H9 (cell line): ENCODE results near the gene OR10H4. TPM values are rescaled to one million over a fixed set of nuclear protein-coding genes. Genes with fewer than 3 reads are reported as not detected.

Experiments used
- DNase-seq: peaks from one replicate; pipeline ENCODE4 v3.0.0-alpha.2; 2017
- H2AFZ ChIP-seq: one replicate; pipeline ENCODE4 v1.6.1; 2013; ENCODE audit warnings: mild to moderate bottlenecking, low read length, control low read depth, moderate library complexity
- H2AK5ac ChIP-seq: 2 replicates; pipeline ENCODE4 v1.6.1; 2013; ENCODE audit warnings: low read length, control low read depth, mixed read lengths; ENCODE audit not compliant: insufficient read length
- H2BK120ac ChIP-seq: one replicate; pipeline ENCODE4 v1.6.1; 2013; ENCODE audit warnings: low read depth, mild to moderate bottlenecking, low read length, control low read depth, inconsistent platforms; ENCODE audit not compliant: poor library complexity, severe bottlenecking
- H2BK12ac ChIP-seq: 2 replicates; pipeline ENCODE4 v1.6.1; 2013; ENCODE audit warnings: low read length, control low read depth, mixed read lengths, low read depth; ENCODE audit not compliant: insufficient read length
- H2BK15ac ChIP-seq: 2 replicates; pipeline ENCODE4 v1.6.1; 2013; ENCODE audit warnings: low read depth, low read length, control low read depth
- H2BK20ac ChIP-seq: one replicate; pipeline ENCODE4 v1.6.1; 2013; ENCODE audit warnings: low read depth, mild to moderate bottlenecking, low read length, control low read depth, inconsistent platforms; ENCODE audit not compliant: poor library complexity, severe bottlenecking
- H2BK5ac ChIP-seq: 2 replicates; pipeline ENCODE4 v1.6.1; 2013; ENCODE audit warnings: low read length, control low read depth, mixed read lengths; ENCODE audit not compliant: insufficient read length
- H3K14ac ChIP-seq: 2 replicates; pipeline ENCODE4 v1.6.1; 2013; ENCODE audit warnings: low read length, control low read depth; ENCODE audit not compliant: insufficient read depth
- H3K18ac ChIP-seq: 2 replicates; pipeline ENCODE4 v1.6.1; 2013; ENCODE audit warnings: low read depth, mild to moderate bottlenecking, mixed read lengths, low read length, control low read depth; ENCODE audit not compliant: insufficient read length
- H3K23ac ChIP-seq: 2 replicates; pipeline ENCODE4 v1.6.1; 2013; ENCODE audit warnings: low read length, control low read depth, mixed read lengths, low read depth; ENCODE audit not compliant: insufficient read length
- H3K23me2 ChIP-seq: 2 replicates; pipeline ENCODE4 v1.6.1; 2013; ENCODE audit warnings: low read depth, mild to moderate bottlenecking, mixed read lengths, low read length, control low read depth; ENCODE audit not compliant: insufficient read length, poor library complexity, severe bottlenecking
- H3K27ac ChIP-seq: 2 replicates; pipeline ENCODE4 v1.5.1; 2013; ENCODE audit warnings: low read length, control low read depth, mixed read lengths, low read depth; ENCODE audit not compliant: insufficient read length
- H3K27me3 ChIP-seq: 2 replicates; pipeline ENCODE4 v1.6.1; 2013; ENCODE audit warnings: low read length, control low read depth, inconsistent platforms; ENCODE audit not compliant: insufficient read depth
- H3K4ac ChIP-seq: 2 replicates; pipeline ENCODE4 v1.6.1; 2013; ENCODE audit warnings: low read depth, mild to moderate bottlenecking, control low read depth, inconsistent platforms, low read length, moderate library complexity
- H3K4me1 ChIP-seq: 2 replicates; pipeline ENCODE4 v1.6.1; 2013; ENCODE audit warnings: low read length, control low read depth, inconsistent platforms; ENCODE audit not compliant: insufficient read depth
- H3K4me2 ChIP-seq: 2 replicates; pipeline ENCODE4 v1.6.1; 2013; ENCODE audit warnings: low read length, control low read depth, mixed read lengths; ENCODE audit not compliant: insufficient read length, insufficient read depth
- H3K56ac ChIP-seq: 2 replicates; pipeline ENCODE4 v1.6.1; 2013; ENCODE audit warnings: low read depth, mild to moderate bottlenecking, mixed read lengths, low read length, control low read depth; ENCODE audit not compliant: insufficient read length
- H3K79me1 ChIP-seq: 2 replicates; pipeline ENCODE4 v1.6.1; 2013; ENCODE audit warnings: low read depth, mild to moderate bottlenecking, moderate library complexity, low read length, control low read depth, inconsistent platforms; ENCODE audit not compliant: insufficient read depth, poor library complexity, severe bottlenecking
- H3K79me2 ChIP-seq: 2 replicates; pipeline ENCODE4 v1.6.1; 2013; ENCODE audit warnings: low read length, control low read depth, inconsistent platforms; ENCODE audit not compliant: insufficient read depth
- H3K9ac ChIP-seq: 2 replicates; pipeline ENCODE4 v1.6.1; 2013; ENCODE audit warnings: low read length, control low read depth, mixed read lengths; ENCODE audit not compliant: insufficient read length; ENCODE audit errors: extremely low read depth
- H3K9me3 ChIP-seq: one replicate; pipeline ENCODE4 v1.6.1; 2013; ENCODE audit warnings: low read depth, low read length, inconsistent platforms; ENCODE audit not compliant: control insufficient read depth
- H3T11ph ChIP-seq: one replicate; pipeline ENCODE4 v1.6.1; 2013; ENCODE audit warnings: mild to moderate bottlenecking, low read length, control low read depth, inconsistent platforms
- H4K20me1 ChIP-seq: one replicate; pipeline ENCODE4 v1.6.1; 2013; ENCODE audit not compliant: control insufficient read depth, insufficient read length, insufficient read depth
- H4K5ac ChIP-seq: 2 replicates; pipeline ENCODE4 v1.6.1; 2013; ENCODE audit warnings: low read depth, mild to moderate bottlenecking, mixed read lengths, low read length, control low read depth; ENCODE audit not compliant: insufficient read length
- H4K8ac ChIP-seq: replicated peaks from 2 replicates; pipeline ENCODE4 v1.6.1; 2013; ENCODE audit warnings: low read length, control low read depth, mixed read lengths, low read depth; ENCODE audit not compliant: insufficient read length
- H4K91ac ChIP-seq: 2 replicates; pipeline ENCODE4 v1.6.1; 2013; ENCODE audit warnings: low read depth, mild to moderate bottlenecking, moderate library complexity, mixed read lengths, low read length, control low read depth; ENCODE audit not compliant: insufficient read length
- H3K27ac Mint-ChIP-seq, 3 experiments: 2 replicates in 2 of 3; 3 replicates in 1 of 3; pipeline ENCODE4 v1.8.0; 2020 to 2021; ENCODE audit warnings: mixed read lengths in 3 of 3, mild to moderate bottlenecking in 1 of 3, moderate library complexity in 1 of 3
- H3K27me3 Mint-ChIP-seq: 2 replicates; pipeline ENCODE4 v1.8.0; 2021; ENCODE audit warnings: low read depth, mild to moderate bottlenecking, moderate library complexity, mixed read lengths
- H3K36me3 Mint-ChIP-seq, 3 experiments: 2 replicates in 2 of 3; 3 replicates in 1 of 3; pipeline ENCODE4 v1.8.0; 2020 to 2021; ENCODE audit warnings: low read depth in 3 of 3, mixed read lengths in 3 of 3; ENCODE audit not compliant: insufficient read depth in 1 of 3
- H3K4me1 Mint-ChIP-seq, 2 experiments: 2 replicates each; pipeline ENCODE4 v1.8.0; 2020; ENCODE audit warnings: mixed read lengths in 2 of 2
- H3K4me3 Mint-ChIP-seq, 2 experiments: 2 replicates in 1 of 2; 3 replicates in 1 of 2; pipeline ENCODE4 v1.8.0; 2020 to 2021; ENCODE audit warnings: mild to moderate bottlenecking in 2 of 2, mixed read lengths in 2 of 2, moderate library complexity in 1 of 2
- H3K9me3 Mint-ChIP-seq, 2 experiments: 2 replicates in 1 of 2; 3 replicates in 1 of 2; pipeline ENCODE4 v1.8.0; 2020; ENCODE audit warnings: mild to moderate bottlenecking in 2 of 2, mixed read lengths in 2 of 2, moderate library complexity in 1 of 2
- CTCF ChIP-seq: fragments of 200-600 bp; sonication (generic); conservative IDR thresholded peaks from 3 replicates; pipeline ENCODE4 v1.8.0; 2021; ENCODE audit warnings: antibody characterized with exemption, mild to moderate bottlenecking
- total RNA-seq: library from RNA; stranded (reverse); gene quantifications from 2 replicates; pipeline ENCODE4 v1.2.1, GENCODE V29; 2021

Gene OR10H4
- total RNA-seq, 1 experiment from 2014 or later: not detected

GRCh38 chr19:15905026-15905425 lies 43.8 kb upstream of the OR10H4 start:
- H3K79me2 ChIP-seq: no peaks in the 10 kb centered on the region
- H2AFZ ChIP-seq: no peak overlapping the region
- no peaks in the 10 kb centered on the region for H3K4me1 ChIP-seq
- H3K4me2 ChIP-seq: no peak overlapping the region
- H3K23me2 ChIP-seq: no peaks in the 10 kb centered on the region
- H4K91ac ChIP-seq: no peak overlapping the region
- H2AK5ac ChIP-seq: no peak overlapping the region
- peaks cover 5% of the 10 kb centered on the region for H3K27me3 Mint-ChIP-seq
- no peaks in the 10 kb centered on the region for H3K79me1 ChIP-seq
- H2BK20ac ChIP-seq: no peak overlapping the region
- no peak overlapping the region for H2BK120ac ChIP-seq
- H3K4me1 Mint-ChIP-seq: no peaks in the 10 kb centered on the region
- peaks cover 46% of the 10 kb centered on the region for H3K9me3 ChIP-seq
- no peak overlapping the region for H2BK12ac ChIP-seq
- no peak for TF ChIP-seq CTCF
- H2BK5ac ChIP-seq: no peak overlapping the region
- no peak overlapping the region for H3K14ac ChIP-seq
- no peaks in the 10 kb centered on the region for H4K20me1 ChIP-seq
- DNase-seq: no peak
- H3K27me3 ChIP-seq: no peaks in the 10 kb centered on the region
- no peak overlapping the region for H3T11ph ChIP-seq
- H3K23ac ChIP-seq: no peak overlapping the region
- H3K27ac Mint-ChIP-seq: no peak overlapping the region
- no peak overlapping the region for H3K9ac ChIP-seq
- H3K56ac ChIP-seq: no peak overlapping the region
- H2BK15ac ChIP-seq: no peak overlapping the region
- H4K8ac ChIP-seq: no peak overlapping the region
- H3K27ac ChIP-seq: no peak overlapping the region
- no peak overlapping the region for H3K4me3 Mint-ChIP-seq
- H3K4ac ChIP-seq: no peak overlapping the region
- no peak overlapping the region for H4K5ac ChIP-seq
- H3K9me3 Mint-ChIP-seq: peaks cover 84 to 91% of the 10 kb centered on the region in 2 experiments
- no peak overlapping the region for H3K18ac ChIP-seq
- H3K36me3 Mint-ChIP-seq: peaks cover 0 to 24% (median 7%) of the 10 kb centered on the region in 3 experiments; a peak in 5 of 7 replicates
